GM18867 (cell line): ENCODE measurements around the gene MEIS1.
A peak's percentile ranks its signal among the peaks of the same experiment; 100 is the strongest.

Experiments used
- ATAC-seq: cut with Tn5 transposase; IDR thresholded peaks from one replicate; pipeline ENCODE4 v1.9.1; 2021; ENCODE audit warnings: mild to moderate bottlenecking, moderate library complexity; ENCODE audit not compliant: unreplicated experiment

MEIS1 gene

DNA sequence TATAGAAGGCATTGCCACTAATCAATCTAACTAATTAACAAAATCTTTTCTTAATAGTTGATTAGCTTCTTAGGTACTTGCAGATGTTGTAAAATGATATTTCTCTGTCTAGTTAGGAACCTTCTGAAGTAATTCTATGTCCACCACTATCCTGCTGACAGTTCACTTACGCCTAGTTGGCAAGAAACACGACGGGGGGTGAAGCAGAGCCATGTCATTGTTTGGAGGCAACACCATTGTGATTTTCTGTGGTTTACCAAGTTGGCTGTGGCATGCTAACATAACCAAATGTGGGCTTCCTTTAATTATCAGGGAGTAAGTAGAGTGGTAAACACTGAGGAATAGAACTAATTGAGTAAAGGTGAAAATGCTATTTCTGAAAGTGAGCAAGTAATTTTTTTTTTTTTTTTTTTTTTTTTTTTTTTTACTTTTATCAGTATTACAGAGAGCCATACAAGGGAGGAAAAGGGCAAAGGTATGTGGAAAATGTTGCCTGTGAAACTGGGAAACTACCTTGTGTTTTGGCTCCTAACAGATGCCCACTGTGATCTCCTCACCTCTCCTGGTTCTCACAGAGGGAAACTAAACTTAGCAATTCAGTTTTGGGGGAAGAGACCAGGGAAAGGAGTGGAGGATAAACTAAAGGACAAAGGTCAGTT, 126.8 kb downstream of the MEIS1 start:
- ATAC-seq = no peak

DNA sequence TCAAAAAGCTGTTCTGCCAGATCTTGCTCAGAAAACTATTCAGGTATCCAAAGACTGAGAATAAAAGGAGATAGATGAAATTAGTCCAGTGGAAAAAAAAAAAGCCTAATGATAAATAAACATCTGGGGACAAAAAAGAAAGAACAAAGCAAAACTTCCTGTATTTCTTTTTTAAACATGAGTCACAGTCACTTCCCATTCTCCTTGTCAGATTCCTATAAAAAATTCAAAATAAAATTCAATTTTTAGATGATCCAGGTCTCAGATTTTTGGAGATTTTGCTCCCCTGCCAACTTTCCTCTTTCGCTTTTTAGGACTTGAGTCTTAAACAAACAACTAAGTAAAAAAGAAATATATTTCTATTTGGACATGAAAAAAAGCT, 127.4 kb downstream of the MEIS1 start:
- ATAC-seq = no peak

DNA sequence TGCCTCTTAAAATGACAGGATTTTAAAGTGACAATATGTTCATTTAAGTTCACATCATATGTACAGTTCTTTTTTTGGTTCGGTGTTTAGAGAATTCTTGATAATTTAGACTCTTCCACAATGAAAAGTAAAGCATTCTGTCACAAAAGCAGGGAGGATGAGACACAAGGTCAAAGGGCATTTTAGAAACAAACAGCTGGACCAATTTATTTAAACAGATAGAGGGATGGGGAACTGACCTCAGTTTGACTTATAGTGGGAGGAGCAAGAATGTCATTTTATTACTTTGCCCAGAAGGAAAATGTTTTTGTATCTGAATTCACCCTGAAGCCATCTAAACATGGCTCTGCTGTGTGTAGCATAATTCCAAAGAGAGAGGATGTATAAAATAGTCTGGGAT, 128.5 kb downstream of the MEIS1 start:
- no peak for ATAC-seq

DNA sequence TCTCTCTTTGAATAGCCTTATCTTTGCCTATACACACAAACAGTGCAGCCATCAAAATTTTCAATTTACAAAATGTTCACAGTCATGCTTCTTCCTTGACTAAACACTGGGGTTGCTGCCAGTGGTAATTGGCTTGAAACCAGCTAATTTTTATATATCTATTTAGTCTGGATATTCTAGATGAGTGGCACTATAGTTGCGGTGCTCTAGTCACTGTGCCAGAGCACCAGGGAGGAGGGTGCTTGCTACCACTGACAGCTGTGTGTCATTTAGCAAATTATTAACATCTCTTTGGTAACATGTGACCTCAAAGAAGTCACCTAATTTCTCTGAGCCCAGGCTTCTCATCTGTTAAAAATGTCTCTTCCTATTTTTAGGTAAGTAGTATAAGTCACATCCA, 130.4 kb downstream of the MEIS1 start:
- ATAC-seq = no peak

DNA sequence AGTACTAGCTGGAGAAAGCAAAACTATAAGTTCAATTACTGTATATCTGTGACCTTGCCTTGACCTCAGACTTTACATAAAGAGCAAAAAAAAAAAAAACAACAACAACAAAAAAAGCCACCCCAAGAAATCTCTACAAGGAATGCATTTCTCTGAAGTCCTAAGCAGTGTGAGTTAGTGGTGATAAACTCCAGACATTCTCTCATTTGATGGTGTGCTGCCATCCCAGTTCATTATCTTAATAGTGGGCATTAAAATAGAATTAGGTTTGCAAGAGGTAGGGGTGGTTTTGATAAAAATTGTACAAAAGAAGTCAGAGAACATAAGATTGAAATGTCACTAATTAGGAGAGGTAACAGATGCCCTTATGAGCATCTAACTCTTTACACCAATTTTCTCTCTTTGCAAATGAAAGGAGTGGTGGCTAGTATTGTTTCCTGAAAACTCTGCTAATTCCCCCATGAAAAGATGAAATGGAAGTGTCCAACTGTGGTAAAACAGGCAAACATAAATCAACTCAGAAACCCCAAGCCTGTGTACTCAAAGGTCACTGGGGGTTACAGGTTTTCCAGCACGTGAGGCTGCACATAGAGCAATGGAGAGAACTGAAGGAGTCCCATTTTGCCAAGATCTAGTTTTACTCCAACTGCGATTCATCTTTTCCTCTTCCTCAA, 131.9 kb downstream of the MEIS1 start:
- ATAC-seq = no peak

DNA sequence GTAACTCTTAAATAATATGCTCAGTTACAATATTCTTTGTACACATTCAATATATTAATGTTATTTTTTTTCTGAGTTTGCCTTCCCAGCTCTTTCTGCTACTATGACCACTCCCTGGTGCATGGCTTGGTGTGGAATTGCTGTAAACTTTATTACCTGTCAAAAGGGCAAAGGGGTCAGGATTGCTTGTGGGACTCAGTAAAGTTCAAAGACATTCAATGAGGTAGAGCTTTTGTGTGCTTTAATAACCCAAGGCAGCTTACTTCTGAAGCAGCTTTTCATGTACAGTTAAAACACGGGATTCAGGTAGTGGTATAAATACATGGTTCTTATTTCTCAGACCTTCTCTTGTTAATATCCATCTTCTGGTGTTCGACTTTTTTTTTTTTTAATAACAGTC, 132.8 kb downstream of the MEIS1 start:
- no peak for ATAC-seq

DNA sequence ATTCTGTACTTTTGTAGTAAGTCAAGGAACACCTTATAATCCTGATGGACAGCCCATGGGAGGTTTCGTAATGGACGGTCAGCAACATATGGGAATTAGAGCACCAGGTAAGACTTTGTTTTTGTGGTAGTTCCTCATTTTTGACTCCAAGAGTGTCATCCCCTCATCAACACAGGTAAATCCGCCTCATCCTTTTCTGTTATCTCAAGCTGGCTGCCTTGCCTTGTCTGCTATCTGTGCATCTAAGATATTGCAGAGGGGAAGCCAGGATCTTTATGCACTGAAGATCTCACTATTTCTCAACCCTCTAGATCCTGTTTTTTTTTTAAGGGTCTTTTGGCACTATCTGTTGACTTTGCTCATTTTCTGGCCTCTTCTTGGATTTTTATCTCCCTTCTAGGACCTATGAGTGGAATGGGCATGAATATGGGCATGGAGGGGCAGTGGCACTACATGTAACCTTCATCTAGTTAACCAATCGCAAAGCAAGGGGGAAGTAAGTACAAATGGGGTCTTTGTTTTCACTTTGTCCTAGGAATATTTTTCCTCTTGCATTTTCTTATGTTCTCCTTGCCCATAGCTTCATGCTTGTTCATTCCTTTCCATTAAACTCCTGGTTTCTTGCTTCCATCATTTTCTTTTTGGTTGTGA, 133.8 kb downstream of the MEIS1 start:
- ATAC-seq = no peak

DNA sequence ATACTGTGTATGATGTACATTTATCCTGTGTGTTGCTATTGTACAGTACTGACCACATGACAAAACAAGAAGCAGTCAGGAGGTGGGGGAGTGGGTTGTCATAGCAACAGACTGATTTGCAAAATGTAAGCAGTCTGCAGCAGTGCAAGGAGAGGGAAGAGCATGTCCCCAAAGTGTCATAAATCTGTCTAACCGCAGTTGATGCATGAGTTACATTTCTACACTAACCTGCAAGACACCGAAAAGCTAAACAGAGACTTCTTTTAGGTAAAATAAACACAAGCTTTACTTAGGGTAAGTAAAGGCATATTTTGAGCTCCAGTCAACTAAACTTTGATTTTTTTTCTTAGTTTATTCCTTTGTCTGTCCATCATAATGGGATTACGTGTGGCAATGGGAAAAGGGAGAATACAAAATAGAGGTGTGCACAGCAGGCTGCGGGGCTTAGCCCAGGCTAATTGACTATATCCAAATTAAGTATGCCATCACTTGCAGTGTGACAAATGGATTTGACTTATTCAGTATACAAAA, 134.5 kb downstream of the MEIS1 start:
- peak; percentile 54 for ATAC-seq

DNA sequence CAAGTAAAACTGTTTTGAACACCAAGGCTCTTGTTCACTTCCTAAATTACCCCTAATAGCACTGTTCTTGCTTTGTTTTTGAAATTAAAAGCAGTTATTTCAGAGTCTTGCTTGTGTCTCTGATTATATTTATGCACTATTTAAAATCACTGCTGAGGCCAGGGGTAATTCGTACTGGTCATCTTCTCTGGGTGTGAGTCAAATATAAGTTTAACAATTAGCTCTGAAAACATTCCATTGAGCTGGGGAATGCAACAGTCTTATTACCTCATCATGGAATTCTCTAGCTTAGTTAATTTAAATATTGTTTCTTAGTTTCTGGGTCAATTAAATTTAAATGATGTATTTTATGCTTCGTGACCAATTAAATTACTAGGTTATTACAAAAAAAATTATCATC, 135.0 kb downstream of the MEIS1 start:
- no peak for ATAC-seq

DNA sequence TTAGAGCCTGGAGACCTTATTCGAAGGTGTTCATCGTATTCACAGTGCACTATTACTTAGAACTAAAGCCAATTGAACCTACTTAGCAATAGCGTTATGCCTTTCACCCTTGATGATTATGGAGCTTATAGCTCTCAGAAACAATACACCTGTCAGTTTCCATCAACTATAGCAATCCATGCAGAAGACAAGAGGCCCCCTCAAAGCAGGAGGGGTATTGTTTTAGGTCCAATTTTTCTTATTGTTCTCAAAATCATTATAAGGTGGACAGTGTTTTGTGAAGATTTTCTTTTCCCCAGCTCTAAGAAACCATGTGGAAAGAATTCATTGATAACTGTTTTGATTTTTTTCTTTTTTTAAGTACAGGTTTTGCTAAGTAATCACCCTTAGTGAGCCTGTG, 135.5 kb downstream of the MEIS1 start:
- ATAC-seq = no peak

DNA sequence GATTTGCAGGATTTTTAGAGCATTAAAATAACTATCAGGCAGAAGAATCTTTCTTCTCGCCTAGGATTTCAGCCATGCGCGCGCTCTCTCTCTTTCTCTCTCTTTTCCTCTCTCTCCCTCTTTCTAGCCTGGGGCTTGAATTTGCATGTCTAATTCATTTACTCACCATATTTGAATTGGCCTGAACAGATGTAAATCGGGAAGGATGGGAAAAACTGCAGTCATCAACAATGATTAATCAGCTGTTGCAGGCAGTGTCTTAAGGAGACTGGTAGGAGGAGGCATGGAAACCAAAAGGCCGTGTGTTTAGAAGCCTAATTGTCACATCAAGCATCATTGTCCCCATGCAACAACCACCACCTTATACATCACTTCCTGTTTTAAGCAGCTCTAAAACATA, 137.0 kb downstream of the MEIS1 start:
- ATAC-seq = no peak

DNA sequence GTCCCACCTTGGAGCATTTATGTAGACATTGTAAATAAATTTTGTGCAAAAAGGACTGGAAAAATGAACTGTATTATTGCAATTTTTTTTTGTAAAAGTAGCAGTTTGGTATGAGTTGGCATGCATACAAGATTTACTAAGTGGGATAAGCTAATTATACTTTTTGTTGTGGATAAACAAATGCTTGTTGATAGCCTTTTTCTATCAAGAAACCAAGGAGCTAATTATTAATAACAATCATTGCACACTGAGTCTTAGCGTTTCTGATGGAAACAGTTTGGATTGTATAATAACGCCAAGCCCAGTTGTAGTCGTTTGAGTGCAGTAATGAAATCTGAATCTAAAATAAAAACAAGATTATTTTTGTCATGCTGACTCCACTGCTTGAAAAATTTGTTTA, 137.5 kb downstream of the MEIS1 start:
- ATAC-seq = no peak

DNA sequence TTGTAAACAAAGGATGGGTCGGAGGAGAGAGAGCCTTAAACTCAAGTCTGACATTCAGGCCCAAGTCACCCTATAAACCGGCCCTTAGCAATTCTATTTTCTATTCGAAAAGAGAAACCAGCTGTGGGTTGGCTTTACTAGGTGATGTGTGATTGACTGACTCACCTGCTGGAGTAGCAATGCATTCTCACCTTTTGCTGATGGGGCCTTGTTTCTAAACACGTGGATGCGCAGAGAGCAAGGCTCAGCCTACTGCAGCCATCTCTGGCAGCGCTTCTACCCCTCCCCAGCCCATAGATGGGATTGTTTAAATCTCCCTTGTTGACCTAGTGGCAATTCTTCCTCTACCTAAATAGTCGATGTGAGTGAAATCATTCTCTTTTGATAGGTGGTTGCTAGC, 138.5 kb downstream of the MEIS1 start:
- no peak for ATAC-seq

DNA sequence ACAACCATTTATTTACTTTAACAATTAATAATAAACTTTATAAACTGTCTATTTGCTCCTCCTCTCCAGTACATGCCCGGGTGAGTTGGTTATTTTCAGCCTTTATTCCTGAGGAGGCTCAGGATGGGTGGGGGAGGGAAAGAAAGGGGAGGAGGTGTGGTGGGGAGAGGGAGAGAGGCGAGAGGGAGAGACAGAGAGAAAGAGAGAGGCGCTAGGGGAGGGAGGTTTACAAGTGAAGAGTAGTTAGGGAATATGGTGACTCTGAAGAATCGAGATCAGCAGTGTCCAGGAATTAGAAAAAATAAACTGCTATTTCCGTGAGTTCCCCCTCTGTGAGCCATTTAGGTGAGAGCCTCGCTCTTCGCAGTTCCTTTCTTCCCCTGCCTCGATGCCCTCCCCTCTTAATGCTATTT, 138.9 kb downstream of the MEIS1 start:
- ATAC-seq = no peak

DNA sequence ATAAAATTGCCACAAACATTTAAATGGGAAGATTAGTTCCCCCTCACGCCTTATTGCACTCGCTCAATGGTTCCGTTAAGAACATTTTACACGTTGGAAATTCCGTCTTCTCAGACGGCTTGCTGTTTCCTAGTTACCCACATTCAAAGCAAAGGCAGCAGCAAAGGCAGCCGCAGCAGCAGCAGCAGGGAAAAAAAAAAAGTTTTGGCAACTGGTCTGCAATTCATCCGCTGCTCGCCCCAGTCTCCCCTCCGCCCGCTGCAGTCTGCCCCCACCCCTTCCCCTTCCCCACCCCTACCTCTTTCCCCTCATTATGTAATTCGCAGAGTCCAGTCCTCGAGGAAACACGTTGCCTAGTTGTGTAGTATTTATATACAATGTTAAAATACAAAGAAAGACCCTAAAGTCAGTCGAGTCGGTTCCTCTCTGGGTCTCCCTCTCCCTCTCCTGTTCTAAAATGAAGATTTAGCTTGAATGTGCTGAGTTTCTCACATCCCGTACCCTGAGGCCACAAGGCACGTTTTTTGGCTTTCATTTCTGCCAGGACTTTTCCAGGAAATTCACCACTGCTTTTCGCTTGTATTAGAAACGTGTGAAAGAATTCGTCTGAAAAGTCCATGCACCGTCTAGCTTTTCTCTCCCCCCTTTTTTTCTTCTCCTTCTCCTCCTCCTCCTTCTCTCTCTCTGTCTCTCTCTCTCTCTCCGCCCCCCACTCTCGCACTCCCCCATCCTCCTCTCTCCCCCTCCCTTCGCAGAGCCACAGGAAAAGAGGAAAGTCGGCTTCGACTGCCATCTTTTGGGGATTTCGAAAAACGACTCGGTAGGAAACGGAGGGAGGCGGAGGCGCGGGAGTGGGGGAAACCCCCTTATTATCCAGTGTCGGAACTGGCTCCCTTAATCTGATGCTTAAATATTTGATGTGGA, 140.0 kb downstream of the MEIS1 start:
- no peak for ATAC-seq

DNA sequence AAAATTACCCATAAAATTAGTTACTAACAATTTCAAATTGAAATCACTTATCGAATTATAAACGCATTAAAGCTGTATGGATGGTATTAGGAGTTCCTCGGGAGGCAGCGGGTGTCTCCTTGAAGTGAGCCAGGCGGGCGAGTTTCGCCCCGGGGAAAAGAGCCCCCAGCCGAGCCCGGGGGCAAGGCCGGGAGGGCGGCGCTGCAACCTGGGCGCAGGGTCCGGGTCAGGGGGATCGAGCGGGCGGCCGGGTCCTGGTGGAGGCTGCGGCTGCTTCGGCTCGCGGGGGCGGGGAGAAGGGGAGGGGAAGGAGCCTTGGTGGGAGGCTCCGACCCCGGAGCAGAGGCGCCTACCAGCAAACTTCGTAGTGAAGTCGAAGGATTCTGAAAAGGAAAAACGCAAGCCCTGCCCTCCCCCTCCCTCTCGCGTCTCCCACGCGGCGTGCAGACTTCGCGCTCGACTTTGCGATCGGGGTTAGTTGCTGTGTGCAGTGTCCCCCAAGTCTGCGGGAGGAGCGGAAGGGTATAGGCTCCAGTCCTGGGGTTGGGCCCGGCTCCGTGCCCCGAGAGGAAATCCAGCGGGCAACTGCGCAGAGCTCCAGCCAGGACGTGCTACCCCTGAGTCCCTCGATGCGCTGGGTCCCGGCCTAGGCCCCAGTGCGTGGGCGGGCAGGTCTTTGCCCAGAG, 140.8 kb downstream of the MEIS1 start:
- ATAC-seq = no peak

DNA sequence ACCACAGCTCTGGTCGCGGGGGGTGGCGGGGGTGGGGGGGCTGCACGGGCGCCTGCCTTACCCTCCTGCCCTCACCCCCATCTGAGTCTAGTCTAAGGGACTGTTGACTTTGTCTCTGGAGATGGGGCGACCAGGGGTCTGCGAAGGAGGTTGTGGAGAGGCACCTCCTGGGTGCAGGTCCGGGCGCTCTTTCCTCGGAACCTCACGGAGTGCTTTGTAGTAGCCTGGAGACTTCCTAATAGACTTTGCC, 141.3 kb downstream of the MEIS1 start:
- ATAC-seq = no peak

DNA sequence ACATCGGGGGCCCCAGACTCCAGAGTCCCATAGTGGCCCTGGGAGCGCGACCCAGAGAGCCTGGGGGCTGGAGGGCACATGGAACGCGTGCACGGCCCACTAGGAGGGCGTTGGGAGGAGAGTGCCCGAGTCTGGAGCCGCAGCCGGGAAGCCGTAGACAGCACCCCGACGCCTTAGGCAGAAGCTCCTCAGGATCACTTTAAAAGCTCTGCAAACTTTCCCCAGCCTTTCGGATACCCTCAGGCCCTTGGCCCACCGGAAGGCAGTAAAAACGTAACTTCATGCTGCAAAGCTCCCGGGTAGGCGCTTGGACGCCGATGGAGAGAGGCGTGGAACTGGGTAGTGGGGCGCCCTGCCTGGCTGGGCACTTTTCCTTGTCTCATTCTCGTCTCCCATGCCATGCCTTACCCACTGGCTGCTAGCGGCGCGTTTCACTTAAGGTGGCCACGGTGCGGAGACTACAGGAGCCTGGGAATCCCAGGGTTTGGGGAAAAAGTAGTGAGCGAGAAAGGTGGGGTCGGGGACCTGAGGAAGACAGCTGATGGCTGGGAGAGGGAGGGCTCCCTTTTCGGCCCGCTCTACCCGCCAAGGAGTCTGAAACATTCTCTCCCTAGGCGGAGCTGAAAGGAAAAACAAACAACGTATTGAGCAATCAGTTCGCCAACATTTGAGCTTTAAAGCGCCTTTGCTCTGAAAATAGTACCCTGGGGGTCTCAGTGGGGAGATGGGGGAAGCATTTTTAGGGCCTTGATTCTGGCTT, 141.8 kb downstream of the MEIS1 start:
- no peak for ATAC-seq

DNA sequence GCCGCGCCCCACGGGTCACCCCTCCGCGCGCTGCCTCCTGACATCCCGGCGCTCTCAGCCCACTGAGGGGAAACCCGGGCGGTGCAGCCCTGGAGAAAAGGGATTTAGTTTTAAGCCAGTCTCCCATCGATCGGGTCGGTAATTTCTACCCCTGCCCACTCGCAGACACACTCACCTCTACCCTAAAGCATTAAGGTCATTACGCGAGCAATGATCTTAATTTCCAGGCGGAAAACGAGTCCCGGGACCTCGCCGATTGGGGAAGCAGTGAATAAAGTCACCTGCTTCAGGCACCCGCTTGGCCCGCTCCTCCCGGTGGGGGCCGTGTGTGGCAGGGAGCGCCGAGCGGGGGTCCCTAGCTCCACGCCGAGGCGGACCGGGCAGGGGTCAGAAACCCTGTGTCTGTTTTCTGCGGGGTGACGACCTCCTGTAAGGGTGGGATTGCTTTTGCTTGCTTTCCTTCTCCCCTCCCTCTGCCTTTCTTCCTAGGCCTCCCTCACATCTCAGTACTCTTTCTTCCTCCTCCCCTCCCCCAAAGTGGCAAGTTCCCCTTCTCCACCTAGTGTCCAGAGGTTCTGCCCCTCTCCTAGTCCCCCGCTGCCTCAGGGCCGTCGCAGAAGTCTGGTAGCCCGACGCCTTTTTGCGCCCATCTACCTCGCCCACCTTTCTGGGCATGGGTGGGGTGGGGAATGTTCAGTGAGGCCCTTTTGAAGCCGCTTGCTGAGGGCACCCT, 142.6 kb downstream of the MEIS1 start:
- no peak for ATAC-seq
